SK-N-MC (cell line): ENCODE data around the gene APBA3.

Experiments used
- DNase-seq: peaks from one replicate; pipeline ENCODE4 v3.0.0-alpha.2; 2011; ENCODE audit warnings: low read depth, low spot score
- H3K27ac ChIP-seq: fragments of 200-600 bp; sonication (generic); 2 replicates; pipeline ENCODE4 v1.5.1; 2016; ENCODE audit warnings: mixed run types
- H3K36me3 ChIP-seq: fragments of 200-600 bp; sonication (generic); 2 replicates; pipeline ENCODE4 v1.6.1; 2017; ENCODE audit warnings: antibody characterized with exemption, low read length, mixed read lengths; ENCODE audit not compliant: insufficient read depth
- H3K4me3 ChIP-seq: fragments of 200-600 bp; sonication (generic); 2 replicates; pipeline ENCODE4 v1.5.1; 2016
- H3K9ac ChIP-seq: fragments of 200-600 bp; sonication (generic); 2 replicates; pipeline ENCODE4 v1.8.0; 2017; ENCODE audit warnings: mixed run types, mixed read lengths; ENCODE audit not compliant: insufficient read length
- H3K9me3 ChIP-seq: fragments of 200-600 bp; sonication (generic); 2 replicates; pipeline ENCODE4 v1.6.1; 2017; ENCODE audit warnings: low read depth, mild to moderate bottlenecking, antibody characterized with exemption, low read length, moderate library complexity, mixed read lengths
- EZH2 ChIP-seq: fragments of 200-600 bp; sonication (generic); IDR thresholded peaks from one replicate; pipeline ENCODE4 v1.6.1; 2017; ENCODE audit warnings: antibody characterized with exemption
- FOXP2 ChIP-seq: optimal IDR thresholded peaks from 2 replicates; pipeline ENCODE3; 2011; ENCODE audit warnings: mild to moderate bottlenecking, moderate library complexity; ENCODE audit not compliant: insufficient read depth; ENCODE audit errors: extremely low read length, control extremely low read depth
- POLR2AphosphoS5 ChIP-seq: IDR thresholded peaks from 2 replicates; pipeline ENCODE4 v1.6.1; 2012; ENCODE audit warnings: mild to moderate bottlenecking, low read depth, low read length, borderline replicate concordance

Gene APBA3

DNA sequence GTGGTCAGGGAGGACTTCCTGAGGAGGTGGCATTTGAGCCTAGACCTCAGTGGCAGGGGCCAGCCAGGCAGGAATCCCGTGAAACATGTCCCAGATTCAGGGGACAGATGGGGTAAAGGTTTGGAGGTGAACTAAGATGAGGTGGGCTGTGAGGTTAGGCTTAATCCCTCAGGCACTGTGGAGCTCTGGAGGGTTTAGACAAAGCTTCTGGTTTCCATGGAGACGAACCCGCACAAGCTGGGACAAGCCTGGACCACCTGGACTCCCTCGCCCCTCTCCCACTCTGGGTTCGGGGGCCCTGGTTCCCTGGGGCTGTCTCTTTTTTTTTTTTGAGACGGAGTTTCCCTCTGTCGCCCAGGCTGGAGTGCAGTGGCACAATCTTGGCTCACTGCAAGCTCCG is 37.6 kb downstream of the APBA3 start:
- TF ChIP-seq FOXP2 (no peak), POLR2AphosphoS5 (no peak), EZH2 (no peak)
- no peaks in the 10 kb centered on the region for H3K36me3 ChIP-seq
- H3K9me3 ChIP-seq = no peaks in the 10 kb centered on the region
- no peak for DNase-seq
- no peak overlapping the region for H3K9ac ChIP-seq
- H3K27ac ChIP-seq = no peak overlapping the region
- H3K4me3 ChIP-seq = no peak overlapping the region

DNA sequence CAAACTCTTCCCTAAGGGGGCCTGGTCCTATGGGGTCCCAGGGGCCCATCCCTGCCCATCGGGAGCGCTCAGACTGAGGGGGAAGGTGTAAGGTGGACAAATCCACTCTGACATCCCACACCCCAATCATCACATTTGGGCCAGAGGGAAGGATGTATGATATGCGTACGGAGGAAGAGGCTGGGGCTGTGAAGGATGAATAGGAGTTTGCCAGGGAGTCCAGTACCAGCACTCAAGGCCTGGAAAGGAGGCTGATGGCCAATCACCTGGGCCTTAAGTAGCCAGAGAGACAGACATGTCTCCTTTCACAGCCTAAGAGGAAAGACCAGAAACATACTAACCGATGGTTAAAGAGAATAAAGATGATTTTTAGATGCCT is 38.4 kb downstream of the APBA3 start:
- Histone ChIP-seq H3K9me3 (no peaks in the 10 kb centered on the region), H3K4me3 (no peak overlapping the region), H3K36me3 (no peaks in the 10 kb centered on the region), H3K27ac (no peak overlapping the region), H3K9ac (no peak overlapping the region)
- DNase-seq = no peak
- TF ChIP-seq EZH2 = no peak
- TF ChIP-seq FOXP2 = no peak
- no peak for TF ChIP-seq POLR2AphosphoS5

DNA sequence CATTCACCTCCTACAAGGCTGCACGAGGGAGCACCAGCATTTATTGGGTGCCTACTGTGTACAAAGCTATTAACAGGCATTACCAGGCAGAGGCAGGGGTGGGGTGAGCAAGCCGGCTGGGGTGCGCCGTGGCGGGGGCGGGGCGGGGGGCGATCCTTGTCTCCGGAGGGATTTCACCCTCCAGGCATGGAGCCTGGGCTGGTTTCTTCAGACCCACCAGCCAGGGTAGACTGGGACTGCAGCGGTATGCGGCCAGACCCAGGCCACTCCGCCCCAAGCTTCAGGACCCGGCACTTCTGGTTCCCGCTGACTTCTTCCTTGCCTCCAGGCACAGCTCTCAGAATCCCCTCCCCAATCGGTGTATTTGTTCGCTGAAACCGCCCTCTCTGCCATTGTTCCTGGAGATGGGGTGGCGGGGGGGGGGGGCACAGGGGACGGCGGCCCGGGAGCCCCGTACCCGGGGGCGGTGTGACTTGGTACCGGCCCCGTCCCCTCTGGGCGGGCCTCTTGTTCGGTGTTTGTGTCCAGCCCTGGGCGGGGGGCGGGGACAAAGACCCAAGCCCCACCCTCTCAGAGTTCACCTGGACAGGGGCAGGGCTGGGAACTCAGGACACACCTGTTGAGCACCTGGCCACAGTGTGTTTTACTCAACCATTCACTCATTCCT is 38.9 kb downstream of the APBA3 start:
- no peak overlapping the region for H3K4me3 ChIP-seq
- no peaks in the 10 kb centered on the region for H3K9me3 ChIP-seq
- no peak for DNase-seq
- H3K27ac ChIP-seq = no peak overlapping the region
- no peaks in the 10 kb centered on the region for H3K36me3 ChIP-seq
- no peak for TF ChIP-seq FOXP2
- no peak for TF ChIP-seq EZH2
- TF ChIP-seq POLR2AphosphoS5 = no peak
- H3K9ac ChIP-seq = no peak overlapping the region

DNA sequence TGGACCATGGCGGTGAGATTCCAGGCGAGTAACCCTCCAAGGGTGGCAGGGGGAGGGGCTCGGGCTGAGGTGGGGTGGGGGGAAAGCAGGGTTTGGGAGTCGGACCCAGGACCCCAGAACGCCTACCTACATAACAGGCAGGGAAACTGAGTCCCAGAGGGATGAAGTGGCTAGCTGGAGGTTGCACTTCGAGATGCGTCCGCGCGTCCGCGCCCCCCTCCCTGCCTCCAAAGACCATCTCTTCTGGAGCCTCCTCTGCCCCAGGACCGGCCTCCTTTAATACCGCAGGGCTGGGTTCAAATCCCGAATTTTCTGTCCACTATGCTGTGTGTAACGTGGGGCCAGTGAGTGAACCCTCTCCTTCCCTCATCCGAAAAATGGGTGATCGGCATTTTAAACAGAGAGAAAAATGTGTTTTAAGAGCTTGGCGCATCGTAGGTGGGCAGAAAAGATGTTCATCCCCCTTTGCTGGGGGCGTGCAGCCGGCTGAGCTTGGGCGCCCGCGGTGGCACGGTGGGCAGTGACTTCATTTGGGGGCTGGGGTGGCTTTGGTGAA is 39.5 kb downstream of the APBA3 start:
- Histone ChIP-seq H3K36me3 (no peaks in the 10 kb centered on the region), H3K27ac (no peak overlapping the region), H3K9me3 (no peaks in the 10 kb centered on the region), H3K4me3 (no peak overlapping the region), H3K9ac (no peak overlapping the region)
- TF ChIP-seq FOXP2 = no peak
- DNase-seq = no peak

DNA sequence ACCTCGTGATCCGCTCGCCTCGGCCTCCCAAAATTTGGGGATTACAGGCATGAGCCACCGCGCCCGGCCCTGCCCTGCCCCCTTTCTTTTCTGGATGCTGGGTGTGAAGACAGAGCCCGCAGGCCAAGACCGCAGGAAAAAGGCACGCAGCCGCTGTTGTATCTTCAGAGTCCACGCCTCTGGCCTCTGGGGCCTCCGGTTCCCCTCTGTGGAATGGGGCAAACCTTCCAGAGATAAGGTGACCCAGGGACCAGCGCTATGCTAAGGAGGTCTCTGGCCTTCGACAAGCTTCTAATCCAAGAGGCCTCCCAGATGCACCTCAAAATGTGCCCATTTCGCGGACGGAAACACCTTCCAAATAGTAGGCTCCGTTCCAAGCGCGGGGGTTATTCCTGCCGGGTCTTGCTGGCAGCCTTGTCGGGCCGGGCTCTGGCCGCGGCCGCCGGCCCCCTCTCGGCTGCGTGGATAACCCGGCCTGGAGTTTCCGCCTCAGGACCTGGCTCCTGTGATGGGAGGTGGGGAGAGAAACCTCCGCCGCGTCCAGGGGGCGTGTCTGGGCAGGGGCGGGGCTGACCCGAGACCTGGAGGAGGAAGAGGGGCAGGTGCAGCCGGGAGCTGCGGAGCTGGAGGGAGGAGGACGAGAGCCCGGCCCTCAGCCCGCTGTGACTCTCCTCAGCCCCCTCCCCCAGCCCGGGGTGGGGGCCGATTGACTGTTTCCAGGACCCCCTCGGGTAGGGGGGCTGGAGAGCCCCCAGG is 40.2 kb downstream of the APBA3 start:
- DNase-seq = no peak
- Histone ChIP-seq H3K36me3 (no peaks in the 10 kb centered on the region), H3K9ac (no peak overlapping the region), H3K27ac (no peak overlapping the region), H3K4me3 (no peak overlapping the region), H3K9me3 (no peaks in the 10 kb centered on the region)
- TF ChIP-seq POLR2AphosphoS5 = no peak
- no peak for TF ChIP-seq FOXP2
- no peak for TF ChIP-seq EZH2

DNA sequence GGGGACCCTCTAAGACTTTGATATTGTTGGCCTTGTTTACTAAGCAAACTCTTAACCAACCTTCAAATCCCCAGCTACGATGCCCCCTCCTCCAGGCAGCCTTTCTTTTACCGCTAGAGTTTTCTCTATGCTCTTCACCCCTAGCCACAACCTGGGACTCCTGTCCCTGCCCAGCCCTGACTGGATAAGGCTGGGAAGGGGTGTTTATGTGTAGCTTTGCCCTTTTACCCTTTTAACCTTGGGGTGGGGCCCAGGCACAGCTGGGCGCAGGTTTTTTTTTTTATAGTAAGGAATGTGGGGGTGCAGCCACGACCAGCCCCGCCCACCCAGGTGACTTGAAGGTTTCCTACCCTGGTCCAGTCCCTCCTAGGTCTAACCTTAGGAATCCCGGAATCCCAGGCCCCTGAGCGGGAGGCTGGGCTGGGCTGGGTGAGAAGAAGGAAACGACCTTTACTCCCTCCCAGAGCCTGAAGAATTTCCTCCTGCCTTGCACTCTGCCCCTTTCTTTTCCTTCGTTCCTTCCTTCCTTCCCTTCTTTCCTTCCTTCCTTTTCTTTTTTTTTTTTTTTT is 41.1 kb downstream of the APBA3 start:
- Histone ChIP-seq H3K9me3 (no peaks in the 10 kb centered on the region), H3K36me3 (no peaks in the 10 kb centered on the region), H3K9ac (no peak overlapping the region), H3K27ac (no peak overlapping the region), H3K4me3 (no peak overlapping the region)
- no peak for DNase-seq
- no peak for TF ChIP-seq EZH2
- TF ChIP-seq FOXP2 = no peak
- no peak for TF ChIP-seq POLR2AphosphoS5

DNA sequence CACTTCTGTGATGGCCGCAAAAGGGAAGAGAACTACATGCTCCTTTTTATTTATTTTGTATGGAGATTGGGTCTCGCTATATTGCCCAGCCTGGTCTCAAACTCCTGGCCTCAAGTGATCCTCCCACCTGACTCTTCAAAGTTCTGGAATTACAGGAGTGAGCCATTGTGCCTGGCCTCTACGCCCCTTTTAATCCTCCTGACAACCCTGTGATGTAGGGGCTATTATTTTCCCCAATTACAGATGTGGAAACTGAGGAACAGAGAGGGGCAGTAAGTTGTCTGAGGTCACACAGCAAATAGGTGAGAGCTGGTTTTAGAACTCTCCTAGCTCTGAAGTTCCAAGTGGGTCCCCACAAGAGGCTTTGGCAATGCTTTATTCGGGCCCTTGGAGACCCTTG is 41.6 kb downstream of the APBA3 start:
- TF ChIP-seq FOXP2 (no peak), POLR2AphosphoS5 (no peak)
- H3K36me3 ChIP-seq = no peaks in the 10 kb centered on the region

DNA sequence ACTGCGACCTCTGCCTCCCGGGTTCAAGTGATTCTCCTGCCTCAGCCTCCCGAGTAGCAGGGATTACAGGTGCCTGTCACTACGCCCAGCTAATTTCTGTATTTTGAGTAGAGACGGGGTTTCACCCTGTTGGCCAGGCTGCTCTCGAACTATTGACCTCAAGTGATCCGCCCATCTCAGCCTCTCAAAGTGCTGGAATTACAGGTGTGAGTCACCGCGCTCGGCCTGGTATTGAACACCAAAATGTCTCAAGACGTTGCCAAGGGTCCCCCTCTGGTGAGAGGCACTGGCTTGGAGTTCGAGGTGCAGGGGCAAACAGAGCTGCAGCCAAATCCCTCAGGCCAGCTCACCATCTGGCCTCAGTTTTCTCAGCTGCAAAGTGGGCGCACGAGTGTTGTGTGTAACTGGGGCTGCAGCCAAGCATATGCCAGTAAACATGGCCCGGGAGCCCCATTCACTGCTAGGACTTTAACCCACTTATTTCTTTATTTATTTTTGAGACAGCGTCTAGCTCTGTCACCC is 45.3 kb downstream of the APBA3 start:
- no peaks in the 10 kb centered on the region for H3K36me3 ChIP-seq
- no peak overlapping the region for H3K27ac ChIP-seq
- no peaks in the 10 kb centered on the region for H3K9me3 ChIP-seq
- no peak overlapping the region for H3K9ac ChIP-seq
- DNase-seq = no peak
- no peak overlapping the region for H3K4me3 ChIP-seq
- TF ChIP-seq POLR2AphosphoS5 (no peak), EZH2 (no peak), FOXP2 (no peak)

More for the DNA sequence above, 41.6 kb downstream of the APBA3 start:
- no peaks in the 10 kb centered on the region for H3K9me3 ChIP-seq
- H3K9ac ChIP-seq = no peak overlapping the region
- no peak overlapping the region for H3K4me3 ChIP-seq
- DNase-seq = no peak
- no peak overlapping the region for H3K27ac ChIP-seq
